WERI-Rb-1 (cell line): ENCODE measurements around the gene CEP72.

ENCODE experiments used
- DNase-seq: peaks from one replicate; pipeline ENCODE4 v3.0.0-alpha.2; 2020
- H3K27ac ChIP-seq: fragments of 250-450 bp; sonication (Bioruptor Pico); 2 replicates; pipeline ENCODE4 v1.5.1; 2020; ENCODE audit warnings: mild to moderate bottlenecking, moderate library complexity
- H3K27me3 ChIP-seq: fragments of 250-450 bp; sonication (Bioruptor Pico); 2 replicates; pipeline ENCODE4 v1.5.1; 2021; ENCODE audit warnings: mild to moderate bottlenecking, low read depth, moderate library complexity; ENCODE audit not compliant: insufficient read depth, severe bottlenecking
- H3K36me3 ChIP-seq: fragments of 250-450 bp; sonication (Bioruptor Pico); 2 replicates; pipeline ENCODE4 v1.5.1; 2020; ENCODE audit warnings: mild to moderate bottlenecking, moderate library complexity
- H3K4me3 ChIP-seq: 2 replicates; pipeline ENCODE4 v1.5.1; 2011; ENCODE audit warnings: low read depth, mild to moderate bottlenecking, control low read depth, low read length
- H3K9me3 ChIP-seq: fragments of 250-450 bp; sonication (Bioruptor Pico); 2 replicates; pipeline ENCODE4 v1.5.1; 2021; ENCODE audit warnings: mild to moderate bottlenecking, moderate library complexity; ENCODE audit not compliant: severe bottlenecking
- CTCF ChIP-seq: IDR thresholded peaks from 2 replicates; pipeline ENCODE4 v1.5.1; 2011; ENCODE audit warnings: low read depth, mild to moderate bottlenecking, control low read depth, inconsistent platforms, low read length

CEP72 gene

GRCh38 chr5:586751-587285, 25.3 kb upstream of the CEP72 start:
- TF ChIP-seq CTCF, result peak; percentile 17; the same call in 1 of the 2 replicates

GRCh38 chr5:587403-587802, 24.7 kb upstream of the CEP72 start:
- Histone ChIP-seq H3K4me3 (no peak overlapping the region), H3K36me3 (no peaks in the 10 kb centered on the region), H3K27ac (no peak overlapping the region), H3K27me3 (peaks cover 53% of the 10 kb centered on the region), H3K9me3 (peaks cover 8% of the 10 kb centered on the region)
- DNase-seq, result no peak
- TF ChIP-seq CTCF, result no peak

More at GRCh38 chr5:586751-587285, 25.3 kb upstream of the CEP72 start:
- Histone ChIP-seq H3K9me3 (peaks cover 11% of the 10 kb centered on the region), H3K27me3 (peaks cover 59% of the 10 kb centered on the region), H3K27ac (no peak overlapping the region), H3K36me3 (no peaks in the 10 kb centered on the region), H3K4me3 (no peak overlapping the region)
- DNase-seq, result no peak

- no peak overlapping the region for H3K4me3 ChIP-seq
- DNase-seq, result no peak
- H3K27ac ChIP-seq, result no peak overlapping the region
- no peak for TF ChIP-seq CTCF
- H3K9me3 ChIP-seq, result peaks cover 2% of the 10 kb centered on the region
- peaks cover 42% of the 10 kb centered on the region for H3K27me3 ChIP-seq
- H3K36me3 ChIP-seq, result no peaks in the 10 kb centered on the region
These were observed 23.6 kb upstream of the CEP72 start for GRCh38 chr5:588406-588995.

- Histone ChIP-seq H3K4me3 (no peak overlapping the region), H3K27me3 (peaks cover 40% of the 10 kb centered on the region), H3K36me3 (no peaks in the 10 kb centered on the region), H3K27ac (no peak overlapping the region), H3K9me3 (peaks cover 2% of the 10 kb centered on the region)
- no peak for DNase-seq
- no peak for TF ChIP-seq CTCF
These were observed 23.0 kb upstream of the CEP72 start for GRCh38 chr5:589173-589572.

- Histone ChIP-seq H3K27me3 (peaks cover 40% of the 10 kb centered on the region), H3K4me3 (no peak overlapping the region), H3K9me3 (peaks cover 2% of the 10 kb centered on the region), H3K27ac (no peak overlapping the region), H3K36me3 (no peaks in the 10 kb centered on the region)
- no peak for DNase-seq
- TF ChIP-seq CTCF, result no peak
These were observed 22.6 kb upstream of the CEP72 start for GRCh38 chr5:589588-589987.

GRCh38 chr5:590346-590745, 21.8 kb upstream of the CEP72 start:
- H3K36me3 ChIP-seq, result no peaks in the 10 kb centered on the region
- no peak overlapping the region for H3K4me3 ChIP-seq
- no peak overlapping the region for H3K27ac ChIP-seq
- no peak for TF ChIP-seq CTCF
- no peak for DNase-seq
- H3K9me3 ChIP-seq, result peaks cover 2% of the 10 kb centered on the region
- H3K27me3 ChIP-seq, result peaks cover 41% of the 10 kb centered on the region
